ENCODE data around the gene FGD2.

FGD2 gene

DNA sequence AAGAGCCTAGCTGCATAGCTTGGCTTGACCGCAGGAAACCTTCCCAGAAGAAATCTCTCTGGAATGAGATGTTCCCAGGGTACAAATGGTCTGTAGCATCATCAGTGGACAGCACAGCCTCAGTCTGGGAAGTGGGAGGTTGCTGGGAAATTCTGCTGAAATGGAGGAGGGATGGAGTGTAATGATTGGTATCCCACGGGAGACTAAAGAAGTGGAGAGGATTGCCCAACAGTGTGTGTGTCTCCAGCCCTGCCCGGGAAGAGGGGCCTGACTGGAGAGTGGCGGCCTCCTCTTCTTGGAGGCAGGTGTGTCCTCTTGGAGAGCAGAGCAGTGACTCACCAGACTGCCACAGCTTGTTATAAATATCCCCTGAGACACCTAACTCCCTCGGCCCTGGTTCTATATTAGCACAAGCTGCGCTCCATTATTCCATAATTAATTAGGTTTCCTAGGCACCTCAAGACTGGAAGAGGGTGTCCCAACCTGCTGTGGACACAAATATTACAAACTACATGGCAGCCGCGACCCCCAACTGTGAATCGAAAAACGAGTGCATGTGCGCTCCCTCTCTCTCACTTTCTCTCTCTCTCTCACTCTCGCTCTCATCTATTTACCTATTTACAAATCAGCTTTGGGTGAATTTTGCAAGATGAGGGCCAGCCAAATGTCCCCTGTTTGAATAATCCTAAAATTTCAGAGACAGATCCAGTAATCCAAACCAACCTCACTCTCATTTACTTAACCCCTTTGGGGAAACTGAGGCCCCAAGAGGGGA is 68.8 kb downstream of the FGD2 start:
- no peak for DNase-seq (ENCODE audit: low read depth in 1 of 2, low spot score in 1 of 2)
- no peaks in the 10 kb centered on the region for H3K27me3 ChIP-seq (ENCODE audit: insufficient read depth, poor library complexity, severe bottlenecking)
- no peak for TF ChIP-seq SPI1 (IDR thresholded peaks at IDR 0.05; ENCODE audit: borderline replicate concordance, low read depth)
- no peak for TF ChIP-seq POLR2AphosphoS5 (IDR thresholded peaks at IDR 0.05; ENCODE audit: low read depth)
- TF ChIP-seq, protein P1, sequence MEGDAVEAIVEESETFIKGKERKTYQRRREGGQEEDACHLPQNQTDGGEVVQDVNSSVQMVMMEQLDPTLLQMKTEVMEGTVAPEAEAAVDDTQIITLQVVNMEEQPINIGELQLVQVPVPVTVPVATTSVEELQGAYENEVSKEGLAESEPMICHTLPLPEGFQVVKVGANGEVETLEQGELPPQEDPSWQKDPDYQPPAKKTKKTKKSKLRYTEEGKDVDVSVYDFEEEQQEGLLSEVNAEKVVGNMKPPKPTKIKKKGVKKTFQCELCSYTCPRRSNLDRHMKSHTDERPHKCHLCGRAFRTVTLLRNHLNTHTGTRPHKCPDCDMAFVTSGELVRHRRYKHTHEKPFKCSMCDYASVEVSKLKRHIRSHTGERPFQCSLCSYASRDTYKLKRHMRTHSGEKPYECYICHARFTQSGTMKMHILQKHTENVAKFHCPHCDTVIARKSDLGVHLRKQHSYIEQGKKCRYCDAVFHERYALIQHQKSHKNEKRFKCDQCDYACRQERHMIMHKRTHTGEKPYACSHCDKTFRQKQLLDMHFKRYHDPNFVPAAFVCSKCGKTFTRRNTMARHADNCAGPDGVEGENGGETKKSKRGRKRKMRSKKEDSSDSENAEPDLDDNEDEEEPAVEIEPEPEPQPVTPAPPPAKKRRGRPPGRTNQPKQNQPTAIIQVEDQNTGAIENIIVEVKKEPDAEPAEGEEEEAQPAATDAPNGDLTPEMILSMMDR (IDR thresholded peaks at IDR 0.05; ENCODE audit: insufficient read depth, low read length): no peak
- no peak for TF ChIP-seq GABPA (IDR thresholded peaks at IDR 0.05; ENCODE audit: low read depth)
- TF ChIP-seq, protein P2, sequence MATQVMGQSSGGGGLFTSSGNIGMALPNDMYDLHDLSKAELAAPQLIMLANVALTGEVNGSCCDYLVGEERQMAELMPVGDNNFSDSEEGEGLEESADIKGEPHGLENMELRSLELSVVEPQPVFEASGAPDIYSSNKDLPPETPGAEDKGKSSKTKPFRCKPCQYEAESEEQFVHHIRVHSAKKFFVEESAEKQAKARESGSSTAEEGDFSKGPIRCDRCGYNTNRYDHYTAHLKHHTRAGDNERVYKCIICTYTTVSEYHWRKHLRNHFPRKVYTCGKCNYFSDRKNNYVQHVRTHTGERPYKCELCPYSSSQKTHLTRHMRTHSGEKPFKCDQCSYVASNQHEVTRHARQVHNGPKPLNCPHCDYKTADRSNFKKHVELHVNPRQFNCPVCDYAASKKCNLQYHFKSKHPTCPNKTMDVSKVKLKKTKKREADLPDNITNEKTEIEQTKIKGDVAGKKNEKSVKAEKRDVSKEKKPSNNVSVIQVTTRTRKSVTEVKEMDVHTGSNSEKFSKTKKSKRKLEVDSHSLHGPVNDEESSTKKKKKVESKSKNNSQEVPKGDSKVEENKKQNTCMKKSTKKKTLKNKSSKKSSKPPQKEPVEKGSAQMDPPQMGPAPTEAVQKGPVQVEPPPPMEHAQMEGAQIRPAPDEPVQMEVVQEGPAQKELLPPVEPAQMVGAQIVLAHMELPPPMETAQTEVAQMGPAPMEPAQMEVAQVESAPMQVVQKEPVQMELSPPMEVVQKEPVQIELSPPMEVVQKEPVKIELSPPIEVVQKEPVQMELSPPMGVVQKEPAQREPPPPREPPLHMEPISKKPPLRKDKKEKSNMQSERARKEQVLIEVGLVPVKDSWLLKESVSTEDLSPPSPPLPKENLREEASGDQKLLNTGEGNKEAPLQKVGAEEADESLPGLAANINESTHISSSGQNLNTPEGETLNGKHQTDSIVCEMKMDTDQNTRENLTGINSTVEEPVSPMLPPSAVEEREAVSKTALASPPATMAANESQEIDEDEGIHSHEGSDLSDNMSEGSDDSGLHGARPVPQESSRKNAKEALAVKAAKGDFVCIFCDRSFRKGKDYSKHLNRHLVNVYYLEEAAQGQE (IDR thresholded peaks at IDR 0.05; ENCODE audit: insufficient replicate concordance, low read depth): no peak
- no peak overlapping the region for H3K27ac ChIP-seq (replicated peaks)
- H3K4me3 ChIP-seq (replicated peaks; ENCODE audit: insufficient read depth, low read length): no peak overlapping the region

DNA sequence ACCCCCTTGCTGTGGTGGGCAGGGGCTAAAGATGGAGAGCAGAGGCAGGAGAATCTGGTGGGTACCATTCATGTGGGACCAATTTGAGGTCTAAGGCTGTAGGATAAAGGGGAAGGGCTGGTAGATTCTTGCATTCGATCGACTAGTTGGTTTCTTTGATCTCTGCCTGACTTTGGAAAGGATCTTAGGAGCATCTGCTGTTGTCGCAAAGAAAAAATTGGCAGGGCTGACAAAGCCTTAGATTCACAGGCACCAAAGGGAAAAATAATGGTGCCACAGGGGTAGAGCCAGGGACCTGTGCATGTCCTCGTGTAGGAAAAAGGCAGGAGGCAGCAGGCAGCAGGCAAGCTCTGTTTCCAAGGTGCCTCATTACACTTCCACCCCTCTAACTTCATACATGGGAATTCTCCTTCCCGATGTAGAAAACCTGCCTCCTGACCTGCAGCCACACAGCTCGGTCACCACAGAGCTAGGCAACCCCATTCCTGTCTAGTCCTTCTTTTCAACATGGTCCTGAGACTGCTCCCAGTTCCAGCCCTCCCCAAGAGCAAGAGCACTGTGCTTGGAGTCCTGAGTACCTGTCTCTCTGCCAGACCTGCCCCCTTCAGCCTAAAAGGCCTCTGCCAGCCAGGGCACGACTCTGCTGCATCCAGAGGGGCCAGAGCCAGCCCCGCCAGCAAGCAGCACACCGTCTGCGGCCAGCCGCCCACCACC is 71.9 kb downstream of the FGD2 start:
- H3K27me3 ChIP-seq (ENCODE audit: insufficient read depth, poor library complexity, severe bottlenecking): no peaks in the 10 kb centered on the region
- no peak overlapping the region for H3K27ac ChIP-seq (replicated peaks)
- no peak overlapping the region for H3K4me3 ChIP-seq (replicated peaks; ENCODE audit: insufficient read depth, low read length)
- no peak for DNase-seq (ENCODE audit: low read depth in 1 of 2, low spot score in 1 of 2)
- TF ChIP-seq, protein P2 (IDR thresholded peaks at IDR 0.05; ENCODE audit: insufficient replicate concordance, low read depth): no peak
- no peak for TF ChIP-seq SPI1 (IDR thresholded peaks at IDR 0.05; ENCODE audit: borderline replicate concordance, low read depth)
- TF ChIP-seq, protein P1 (IDR thresholded peaks at IDR 0.05; ENCODE audit: insufficient read depth, low read length): no peak
- no peak for TF ChIP-seq POLR2AphosphoS5 (IDR thresholded peaks at IDR 0.05; ENCODE audit: low read depth)
- no peak for TF ChIP-seq GABPA (IDR thresholded peaks at IDR 0.05; ENCODE audit: low read depth)

DNA sequence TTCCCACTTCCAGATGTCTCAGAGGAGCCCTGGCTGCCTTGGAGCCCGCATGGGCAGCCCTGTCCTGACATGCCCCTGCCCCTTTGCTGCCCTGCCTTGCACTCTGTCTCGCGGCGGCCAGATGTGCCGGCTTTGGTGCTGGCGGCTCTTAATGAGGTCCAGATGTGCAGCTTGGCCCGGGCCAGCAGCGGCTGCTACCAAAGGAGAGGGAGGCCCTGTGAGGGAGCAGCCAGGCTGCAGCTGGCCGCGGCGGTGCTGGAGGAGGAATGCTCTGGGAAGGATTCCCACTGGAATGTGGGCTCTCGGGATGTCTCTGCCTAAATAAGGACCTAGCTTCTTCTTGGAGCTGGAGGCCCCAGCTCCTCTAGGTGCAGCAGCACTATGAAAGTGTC is 72.4 kb downstream of the FGD2 start:
- no peak for DNase-seq (ENCODE audit: low read depth in 1 of 2, low spot score in 1 of 2)

More for the DNA sequence above, 72.4 kb downstream of the FGD2 start:
- no peak overlapping the region for H3K27ac ChIP-seq (replicated peaks)
- no peaks in the 10 kb centered on the region for H3K27me3 ChIP-seq (ENCODE audit: insufficient read depth, poor library complexity, severe bottlenecking)
- TF ChIP-seq GABPA (IDR thresholded peaks at IDR 0.05; ENCODE audit: low read depth): no peak
- TF ChIP-seq, protein P1 (IDR thresholded peaks at IDR 0.05; ENCODE audit: insufficient read depth, low read length): no peak
- no peak for TF ChIP-seq SPI1 (IDR thresholded peaks at IDR 0.05; ENCODE audit: borderline replicate concordance, low read depth)
- no peak for TF ChIP-seq POLR2AphosphoS5 (IDR thresholded peaks at IDR 0.05; ENCODE audit: low read depth)
- TF ChIP-seq, protein P2 (IDR thresholded peaks at IDR 0.05; ENCODE audit: insufficient replicate concordance, low read depth): no peak
- no peak overlapping the region for H3K4me3 ChIP-seq (replicated peaks; ENCODE audit: insufficient read depth, low read length)
